Measurements from ENCODE around the gene CHIA.

The CHIA gene

DNA sequence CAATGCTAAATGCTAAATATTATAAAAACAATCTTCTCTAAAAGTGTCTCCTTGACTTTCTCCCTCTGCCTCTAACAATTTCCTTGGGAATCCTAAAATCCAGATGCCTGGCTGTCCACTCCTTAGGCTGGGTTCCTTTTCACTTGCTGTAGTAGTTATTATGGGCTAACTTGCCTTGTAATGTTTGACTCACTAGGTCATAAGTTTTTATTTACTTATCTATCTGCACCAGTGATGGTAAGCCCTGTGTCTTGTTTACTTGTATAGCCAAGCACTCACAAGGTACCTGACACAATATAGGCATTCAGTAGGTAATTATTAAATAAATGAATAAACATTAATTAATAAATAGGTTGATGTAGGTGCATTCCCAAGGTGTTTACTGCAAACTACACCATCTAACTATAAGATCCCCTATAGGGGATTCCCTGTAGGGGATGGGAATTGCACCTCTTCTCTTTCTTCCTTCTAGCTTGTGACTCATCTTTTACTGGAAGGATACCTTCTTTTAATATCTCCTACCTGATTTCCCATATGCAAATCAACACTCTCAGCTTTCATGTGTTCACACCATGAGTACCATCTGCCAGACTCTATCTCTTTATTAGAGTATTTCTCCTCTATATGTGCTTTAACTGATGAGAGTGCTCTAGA lies 14.7 kb upstream of the CHIA start:
- H3K9me3 ChIP-seq (ENCODE audit: low read length): peaks cover 5% of the 10 kb centered on the region; the same call in 1 of the 2 replicates
- H3K36me3 ChIP-seq (ENCODE audit: insufficient read depth, low read length): no peaks in the 10 kb centered on the region
- H3K9ac ChIP-seq (ENCODE audit: low read length): no peak overlapping the region
- TF ChIP-seq, protein P1, sequence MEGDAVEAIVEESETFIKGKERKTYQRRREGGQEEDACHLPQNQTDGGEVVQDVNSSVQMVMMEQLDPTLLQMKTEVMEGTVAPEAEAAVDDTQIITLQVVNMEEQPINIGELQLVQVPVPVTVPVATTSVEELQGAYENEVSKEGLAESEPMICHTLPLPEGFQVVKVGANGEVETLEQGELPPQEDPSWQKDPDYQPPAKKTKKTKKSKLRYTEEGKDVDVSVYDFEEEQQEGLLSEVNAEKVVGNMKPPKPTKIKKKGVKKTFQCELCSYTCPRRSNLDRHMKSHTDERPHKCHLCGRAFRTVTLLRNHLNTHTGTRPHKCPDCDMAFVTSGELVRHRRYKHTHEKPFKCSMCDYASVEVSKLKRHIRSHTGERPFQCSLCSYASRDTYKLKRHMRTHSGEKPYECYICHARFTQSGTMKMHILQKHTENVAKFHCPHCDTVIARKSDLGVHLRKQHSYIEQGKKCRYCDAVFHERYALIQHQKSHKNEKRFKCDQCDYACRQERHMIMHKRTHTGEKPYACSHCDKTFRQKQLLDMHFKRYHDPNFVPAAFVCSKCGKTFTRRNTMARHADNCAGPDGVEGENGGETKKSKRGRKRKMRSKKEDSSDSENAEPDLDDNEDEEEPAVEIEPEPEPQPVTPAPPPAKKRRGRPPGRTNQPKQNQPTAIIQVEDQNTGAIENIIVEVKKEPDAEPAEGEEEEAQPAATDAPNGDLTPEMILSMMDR (IDR thresholded peaks at IDR 0.05; ENCODE audit: low read length): no peak
- peaks cover 4% of the 10 kb centered on the region; the same call in 1 of the 2 replicates for H3K27me3 ChIP-seq (ENCODE audit: insufficient read depth, low read length)
- H3K79me2 ChIP-seq (ENCODE audit: insufficient read depth, low read length): no peaks in the 10 kb centered on the region
- H2AFZ ChIP-seq (ENCODE audit: low read length): no peak overlapping the region
- H3K4me3 ChIP-seq (ENCODE audit: low read depth, low read length, poor library complexity, severe bottlenecking): no peak overlapping the region
- no peaks in the 10 kb centered on the region for H3K4me1 ChIP-seq (ENCODE audit: insufficient read depth, low read length, severe bottlenecking)
- H3K4me2 ChIP-seq (ENCODE audit: low read length): no peak overlapping the region
- H3K9me2 ChIP-seq (ENCODE audit: low read depth, low read length): no peaks in the 10 kb centered on the region; the same call in 1 of the 2 replicates
- H4K20me1 ChIP-seq (ENCODE audit: insufficient read depth, low read length): no peaks in the 10 kb centered on the region
- H3K27ac ChIP-seq (ENCODE audit: low read depth, low read length, poor library complexity, severe bottlenecking): no peak overlapping the region
- no peaks in the 10 kb centered on the region for H3F3A ChIP-seq (ENCODE audit: insufficient read depth, low read length)

DNA sequence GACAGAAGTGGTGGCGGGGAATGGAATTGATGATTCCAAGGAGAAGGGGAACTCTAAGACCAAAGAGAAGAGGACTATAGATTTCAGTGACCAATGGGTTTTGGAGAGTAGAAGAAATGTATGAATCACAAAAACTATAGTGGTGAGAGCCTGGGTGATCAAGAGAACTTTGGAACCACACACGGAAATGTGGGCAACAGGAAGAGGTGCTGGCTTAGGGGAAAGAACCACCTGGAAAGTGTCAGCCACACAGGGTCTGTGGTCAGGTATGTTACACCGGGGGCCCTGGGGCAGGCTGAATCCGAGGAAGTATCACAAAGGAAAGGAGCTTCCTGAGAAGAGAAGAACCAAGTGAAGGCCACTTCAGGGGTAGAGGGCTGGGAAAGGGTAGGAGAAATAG lies 11.5 kb upstream of the CHIA start:
- Histone ChIP-seq H3K27me3 (ENCODE audit: insufficient read depth, low read length) (no peaks in the 10 kb centered on the region), H3K27ac (ENCODE audit: low read depth, low read length, poor library complexity, severe bottlenecking) (no peak overlapping the region), H4K20me1 (ENCODE audit: insufficient read depth, low read length) (no peaks in the 10 kb centered on the region), H3K36me3 (ENCODE audit: insufficient read depth, low read length) (no peaks in the 10 kb centered on the region), H3K9ac (ENCODE audit: low read length) (no peak overlapping the region), H3K4me2 (ENCODE audit: low read length) (no peak overlapping the region), H3K79me2 (ENCODE audit: insufficient read depth, low read length) (no peaks in the 10 kb centered on the region), H3K9me3 (ENCODE audit: low read length) (peaks cover 5% of the 10 kb centered on the region; the same call in 1 of the 2 replicates), H3K9me2 (ENCODE audit: low read depth, low read length) (no peaks in the 10 kb centered on the region; the same call in 1 of the 2 replicates), H2AFZ (ENCODE audit: low read length) (no peak overlapping the region), H3F3A (ENCODE audit: insufficient read depth, low read length) (no peaks in the 10 kb centered on the region), H3K4me1 (ENCODE audit: insufficient read depth, low read length, severe bottlenecking) (no peaks in the 10 kb centered on the region), H3K4me3 (ENCODE audit: low read depth, low read length, poor library complexity, severe bottlenecking) (no peak overlapping the region)
- no peak for TF ChIP-seq EZH2 (IDR thresholded peaks at IDR 0.05; ENCODE audit: borderline replicate concordance, low read length)
- TF ChIP-seq, protein P1 (IDR thresholded peaks at IDR 0.05; ENCODE audit: low read length): no peak

DNA sequence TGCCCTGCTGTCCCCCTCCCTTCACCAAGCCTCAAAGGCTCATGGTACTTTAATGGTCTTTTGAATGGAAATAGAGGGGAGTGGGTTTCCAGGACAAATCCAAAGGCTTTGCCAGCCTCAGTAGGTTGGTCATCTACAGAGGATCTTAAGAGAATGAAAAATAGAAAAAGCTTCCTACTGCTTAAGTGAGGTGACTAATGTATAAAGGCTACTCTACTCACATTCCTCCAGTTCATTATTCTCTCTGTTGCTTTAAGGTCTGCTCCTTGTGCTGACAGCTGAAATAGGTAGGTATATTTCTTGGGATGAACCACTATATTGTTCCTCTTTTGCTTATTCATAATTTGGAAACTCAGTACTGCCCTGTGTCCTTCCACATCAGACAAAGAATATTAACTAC lies 10.4 kb upstream of the CHIA start:
- Histone ChIP-seq H3K36me3 (ENCODE audit: insufficient read depth, low read length) (no peaks in the 10 kb centered on the region), H4K20me1 (ENCODE audit: insufficient read depth, low read length) (no peaks in the 10 kb centered on the region), H3K27me3 (ENCODE audit: insufficient read depth, low read length) (no peaks in the 10 kb centered on the region), H2AFZ (ENCODE audit: low read length) (no peak overlapping the region), H3K9me3 (ENCODE audit: low read length) (peaks cover 5% of the 10 kb centered on the region; the same call in 1 of the 2 replicates), H3K27ac (ENCODE audit: low read depth, low read length, poor library complexity, severe bottlenecking) (no peak overlapping the region), H3K9me2 (ENCODE audit: low read depth, low read length) (no peaks in the 10 kb centered on the region; the same call in 1 of the 2 replicates), H3K9ac (ENCODE audit: low read length) (no peak overlapping the region), H3K4me3 (ENCODE audit: low read depth, low read length, poor library complexity, severe bottlenecking) (no peak overlapping the region), H3K4me2 (ENCODE audit: low read length) (no peak overlapping the region), H3K4me1 (ENCODE audit: insufficient read depth, low read length, severe bottlenecking) (no peaks in the 10 kb centered on the region), H3K79me2 (ENCODE audit: insufficient read depth, low read length) (no peaks in the 10 kb centered on the region), H3F3A (ENCODE audit: insufficient read depth, low read length) (no peaks in the 10 kb centered on the region)
- no peak for TF ChIP-seq EZH2 (IDR thresholded peaks at IDR 0.05; ENCODE audit: borderline replicate concordance, low read length)
- TF ChIP-seq, protein P1 (IDR thresholded peaks at IDR 0.05; ENCODE audit: low read length): no peak
